GM18870 (cell line): Measurements from ENCODE around the gene AWAT2.

ENCODE experiments used
- ATAC-seq: cut with Tn5 transposase; IDR thresholded peaks from one replicate; pipeline ENCODE4 v1.9.1; 2021; ENCODE audit warnings: moderate library complexity; ENCODE audit not compliant: unreplicated experiment

The AWAT2 gene, protein sequence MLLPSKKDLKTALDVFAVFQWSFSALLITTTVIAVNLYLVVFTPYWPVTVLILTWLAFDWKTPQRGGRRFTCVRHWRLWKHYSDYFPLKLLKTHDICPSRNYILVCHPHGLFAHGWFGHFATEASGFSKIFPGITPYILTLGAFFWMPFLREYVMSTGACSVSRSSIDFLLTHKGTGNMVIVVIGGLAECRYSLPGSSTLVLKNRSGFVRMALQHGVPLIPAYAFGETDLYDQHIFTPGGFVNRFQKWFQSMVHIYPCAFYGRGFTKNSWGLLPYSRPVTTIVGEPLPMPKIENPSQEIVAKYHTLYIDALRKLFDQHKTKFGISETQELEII

DNA sequence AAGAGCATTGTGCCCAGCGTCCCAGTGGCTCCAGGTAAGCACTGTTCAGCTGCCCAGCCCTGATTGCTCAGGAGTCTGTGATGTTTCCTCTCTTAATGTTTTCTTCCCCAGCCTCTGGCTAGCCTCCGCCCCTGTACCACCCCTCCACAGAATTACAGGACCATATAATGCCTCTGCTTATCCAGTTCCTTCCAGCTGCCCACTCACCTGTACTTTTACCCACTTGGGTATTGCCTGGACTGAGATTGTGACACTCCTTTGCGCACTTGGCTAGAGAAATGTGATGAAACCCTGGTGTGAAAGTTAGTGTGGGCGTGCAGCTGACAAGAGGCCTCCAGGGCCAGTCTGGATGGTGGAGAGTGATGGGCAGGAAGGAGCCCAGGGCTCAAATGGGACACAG is at the start of gene AWAT2:
Gene AWAT2, minus strand, starts transcription at position 14 of the 400 bp plus-strand sequence. Its CDS starts 6 bp downstream, at position 8.
- no peak for ATAC-seq

DNA sequence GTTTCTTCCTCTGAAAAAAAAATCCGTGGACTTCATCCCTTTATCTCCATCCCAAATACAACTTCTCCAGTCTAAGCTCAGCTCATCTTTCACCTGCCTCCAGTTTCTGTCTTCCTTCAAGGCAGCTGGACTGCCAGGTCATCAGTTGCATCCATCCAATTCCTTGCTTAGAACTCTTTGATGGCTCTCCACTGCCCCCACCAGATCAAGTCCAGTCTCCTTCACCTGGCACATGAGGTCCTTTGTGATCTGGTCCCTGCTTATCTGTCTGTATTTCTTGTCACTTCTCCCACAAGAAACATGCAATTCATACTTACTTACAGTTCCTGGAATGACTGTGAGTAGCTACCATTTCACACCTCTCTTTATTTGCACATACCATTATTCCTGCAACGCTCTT is 46.3 kb upstream of the AWAT2 start:
- no peak for ATAC-seq

DNA sequence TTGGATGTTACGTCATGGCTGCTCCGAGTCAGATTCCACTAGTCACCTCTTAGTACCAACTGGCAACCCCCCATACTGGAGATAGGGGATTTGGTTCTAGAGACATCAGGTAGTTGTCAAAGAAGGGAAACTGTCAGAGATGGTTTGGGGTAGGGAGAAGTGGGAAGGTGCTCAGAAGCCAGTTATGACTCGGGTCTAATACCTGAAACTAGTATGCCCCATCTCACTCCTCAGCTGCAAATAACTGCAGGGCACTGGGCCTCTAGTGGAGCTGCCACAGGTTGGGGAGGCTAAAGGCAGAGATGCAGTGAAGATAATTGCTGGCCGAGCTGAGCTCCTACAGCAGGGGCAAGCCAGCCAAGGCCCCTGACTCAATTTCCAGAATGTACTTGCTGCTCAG is 42.5 kb upstream of the AWAT2 start:
- ATAC-seq, result no peak

GRCh38 chrX:70089604-70090297 is 40.0 kb upstream of the AWAT2 start:
- ATAC-seq, result no peak

- ATAC-seq, result no peak
These were observed 39.0 kb upstream of the AWAT2 start for GRCh38 chrX:70088751-70089150.

DNA sequence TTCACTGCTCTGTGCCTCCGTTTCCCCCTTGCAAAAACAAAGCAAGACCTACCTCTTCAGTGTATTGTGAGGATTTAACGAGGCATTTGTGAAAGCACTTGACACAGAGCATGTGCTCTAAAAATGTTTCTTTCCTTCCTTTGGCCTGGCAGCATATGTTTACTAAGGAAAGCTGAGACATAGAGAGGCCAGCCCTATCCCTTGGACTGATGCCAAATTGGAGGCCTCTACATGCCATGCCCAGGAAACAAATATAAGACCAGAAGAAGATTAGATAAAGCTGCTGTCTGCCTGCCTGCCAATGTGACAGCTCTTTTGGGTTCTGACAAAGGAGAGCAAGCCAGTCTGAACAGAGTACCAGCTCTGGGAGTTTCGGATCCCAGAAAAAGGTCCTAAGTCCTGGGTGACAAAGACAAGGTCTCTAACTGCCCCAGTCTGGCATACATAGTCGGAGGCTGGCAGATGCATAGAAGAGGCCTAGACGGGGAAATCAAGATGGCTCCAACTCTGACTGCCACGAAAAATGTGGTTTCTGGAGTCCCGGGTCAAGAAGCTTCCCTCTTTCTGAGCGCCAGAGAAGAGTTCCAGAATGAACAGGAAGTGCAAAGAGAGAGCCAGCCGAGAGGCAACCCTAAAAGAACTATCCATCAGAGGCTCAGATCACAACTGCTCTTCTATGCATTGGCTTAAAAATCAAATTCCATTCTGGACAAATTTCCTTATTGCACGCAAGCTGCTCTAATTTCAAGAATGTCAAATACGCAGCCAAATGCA is 38.3 kb upstream of the AWAT2 start:
- no peak for ATAC-seq

GRCh38 chrX:70084592-70085240 is 35.0 kb upstream of the AWAT2 start:
- ATAC-seq, result no peak

- ATAC-seq, result no peak
These were observed 33.0 kb upstream of the AWAT2 start for GRCh38 chrX:70082723-70083122.

DNA sequence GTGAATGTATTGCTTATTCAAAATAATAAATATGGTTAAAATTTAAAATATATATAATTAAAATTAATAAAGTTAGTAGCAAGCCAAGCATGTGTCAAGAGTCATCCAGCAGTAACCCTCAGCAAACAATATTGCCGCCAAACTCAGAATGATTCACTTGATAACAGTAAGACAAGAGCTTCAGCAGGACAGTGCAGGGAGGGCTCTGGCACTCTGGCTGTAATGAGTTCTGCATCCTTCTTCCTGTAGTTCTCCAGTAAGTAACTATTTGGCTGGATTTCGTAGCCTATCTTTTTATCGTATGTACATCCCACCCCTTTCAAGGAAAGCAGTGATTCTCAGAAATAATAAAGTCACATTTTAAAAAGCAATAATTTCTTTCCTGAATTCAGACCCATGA is 30.1 kb upstream of the AWAT2 start:
- ATAC-seq, result no peak

GRCh38 chrX:70079297-70079696 is 29.6 kb upstream of the AWAT2 start:
- ATAC-seq, result no peak

- ATAC-seq, result no peak
These were observed 16.9 kb upstream of the AWAT2 start for GRCh38 chrX:70066646-70067045.

- no peak for ATAC-seq
These were observed 13.3 kb upstream of the AWAT2 start for GRCh38 chrX:70062961-70063550.

DNA sequence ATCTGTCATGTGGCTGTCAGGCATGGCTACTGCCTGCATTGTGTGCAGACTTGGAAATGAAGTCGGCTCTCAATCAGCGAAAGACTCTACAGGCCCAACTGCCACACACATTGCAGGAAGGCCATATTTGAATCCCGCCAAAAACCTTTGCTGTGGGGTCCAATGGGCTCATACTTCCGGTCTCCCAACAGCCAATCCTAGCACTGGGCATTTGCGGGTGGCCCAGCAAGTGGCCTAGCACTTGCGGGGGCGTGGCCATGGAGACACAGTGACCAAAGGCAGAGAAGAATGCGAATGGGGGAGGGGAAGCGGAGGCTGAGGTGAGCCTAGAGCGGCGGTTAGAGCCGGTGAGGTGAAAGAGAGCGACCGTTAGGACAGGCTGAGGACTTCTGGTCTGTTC is 12.3 kb upstream of the AWAT2 start, which contains the start of gene OTUD6A:
Gene OTUD6A, plus strand, starts transcription at position 382 of the 400 bp plus-strand sequence. CDS start 68 bp downstream, outside the sequence.
- no peak for ATAC-seq

- no peak for ATAC-seq
These were observed 4.7 kb upstream of the AWAT2 start for GRCh38 chrX:70054391-70054790.

DNA sequence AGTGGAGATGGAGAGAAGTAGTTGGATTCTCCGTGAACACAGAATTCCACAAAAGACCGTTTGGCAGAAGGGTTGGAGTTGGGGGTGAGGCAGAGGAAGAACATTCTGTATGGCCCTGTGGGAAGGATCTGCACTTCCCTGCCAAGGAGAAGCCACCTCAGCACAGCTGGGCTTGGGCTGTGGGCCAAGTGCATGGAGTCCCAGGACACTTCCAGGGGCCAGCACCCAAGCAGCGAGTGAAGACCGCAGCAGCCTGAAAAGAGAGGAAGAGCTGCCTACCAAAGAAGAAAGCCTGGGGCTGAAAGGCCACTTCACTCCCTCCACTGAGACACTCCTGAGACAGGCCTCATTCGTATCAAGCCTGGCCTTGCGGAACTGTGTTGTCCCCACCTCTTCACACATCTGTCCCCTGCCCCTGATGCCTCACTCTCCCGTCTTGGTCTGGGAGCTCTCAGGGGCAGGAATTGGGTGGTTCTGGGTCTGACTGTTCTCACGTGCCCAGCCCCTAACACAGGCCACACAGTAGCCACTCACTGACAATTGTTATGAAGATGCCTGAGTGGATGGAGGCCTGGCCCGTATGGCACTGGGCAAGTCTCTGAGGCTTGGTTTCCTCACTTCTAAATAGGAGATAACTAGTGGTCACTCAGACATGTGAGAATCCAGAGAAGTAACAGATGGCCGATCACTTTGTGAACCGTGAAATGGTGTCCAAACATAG is 3.3 kb upstream of the AWAT2 start:
- no peak for ATAC-seq

DNA sequence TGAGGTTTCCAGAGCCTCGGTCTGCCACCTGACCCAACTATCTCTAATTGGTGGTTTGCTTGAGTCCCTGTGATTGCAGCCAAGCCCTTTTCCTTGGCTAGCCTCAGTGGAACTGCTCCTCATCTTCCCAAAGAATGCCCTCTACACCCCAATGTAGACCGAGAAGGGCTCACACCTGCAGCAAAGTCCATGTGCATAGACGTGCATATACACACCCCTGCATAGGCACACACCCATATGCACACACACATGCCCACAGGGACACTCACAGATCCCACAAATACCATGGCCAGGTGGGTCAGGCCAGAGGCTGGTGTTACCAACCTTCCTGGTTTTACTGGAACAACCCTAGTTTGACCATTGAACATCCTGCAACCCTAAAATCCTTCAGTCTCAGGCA is 332 bp downstream of the AWAT2 start:
- no peak for ATAC-seq

GRCh38 chrX:70046978-70047377 is 2.8 kb downstream of the AWAT2 start:
- ATAC-seq, result no peak

- no peak for ATAC-seq
These were observed 5.0 kb downstream of the AWAT2 start for GRCh38 chrX:70044541-70045245.

- ATAC-seq, result no peak
These were observed 6.1 kb downstream of the AWAT2 start for GRCh38 chrX:70043685-70044084.
